ENCODE measurements around the gene TRIM61.
"Not testable (repeated sequence)": the region's sequence is repeated elsewhere in the genome, so short reads cannot be mapped to it uniquely, and the experiment has no call there.

TRIM61 gene

DNA sequence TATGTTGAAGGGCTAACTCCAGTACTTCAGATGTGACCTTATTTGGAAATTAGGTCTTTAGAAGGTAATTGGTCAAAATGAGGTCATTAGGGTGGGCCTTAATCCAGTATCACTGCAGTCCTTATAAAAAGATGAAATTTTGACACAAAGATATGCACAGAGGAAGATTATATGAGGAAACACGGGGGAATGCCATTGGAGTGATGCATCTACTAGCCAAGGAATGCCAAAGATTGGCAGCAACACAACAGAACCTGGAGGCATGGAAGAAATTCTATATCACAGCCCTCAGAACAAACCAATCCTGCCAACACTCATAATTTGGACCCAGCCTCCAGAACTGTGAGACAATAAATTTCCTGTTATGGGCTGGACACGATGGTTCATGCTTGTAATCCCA, 17.6 kb downstream of the TRIM61 start:
- TF ChIP-seq EZH2 (IDR thresholded peaks at IDR 0.05; ENCODE audit: borderline replicate concordance, low read depth, low read length, severe bottlenecking), result no peak
- TF ChIP-seq, protein P1, sequence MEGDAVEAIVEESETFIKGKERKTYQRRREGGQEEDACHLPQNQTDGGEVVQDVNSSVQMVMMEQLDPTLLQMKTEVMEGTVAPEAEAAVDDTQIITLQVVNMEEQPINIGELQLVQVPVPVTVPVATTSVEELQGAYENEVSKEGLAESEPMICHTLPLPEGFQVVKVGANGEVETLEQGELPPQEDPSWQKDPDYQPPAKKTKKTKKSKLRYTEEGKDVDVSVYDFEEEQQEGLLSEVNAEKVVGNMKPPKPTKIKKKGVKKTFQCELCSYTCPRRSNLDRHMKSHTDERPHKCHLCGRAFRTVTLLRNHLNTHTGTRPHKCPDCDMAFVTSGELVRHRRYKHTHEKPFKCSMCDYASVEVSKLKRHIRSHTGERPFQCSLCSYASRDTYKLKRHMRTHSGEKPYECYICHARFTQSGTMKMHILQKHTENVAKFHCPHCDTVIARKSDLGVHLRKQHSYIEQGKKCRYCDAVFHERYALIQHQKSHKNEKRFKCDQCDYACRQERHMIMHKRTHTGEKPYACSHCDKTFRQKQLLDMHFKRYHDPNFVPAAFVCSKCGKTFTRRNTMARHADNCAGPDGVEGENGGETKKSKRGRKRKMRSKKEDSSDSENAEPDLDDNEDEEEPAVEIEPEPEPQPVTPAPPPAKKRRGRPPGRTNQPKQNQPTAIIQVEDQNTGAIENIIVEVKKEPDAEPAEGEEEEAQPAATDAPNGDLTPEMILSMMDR (IDR thresholded peaks at IDR 0.05; ENCODE audit: borderline replicate concordance, extremely low read depth, low read length, poor library complexity, severe bottlenecking), result no peak
- Histone ChIP-seq H3K27ac (ENCODE audit: low read length) (no peak overlapping the region), H3K36me3 (ENCODE audit: insufficient read depth, low read length) (no peaks in the 10 kb centered on the region), H3K4me2 (ENCODE audit: insufficient read depth, low read length) (no peak overlapping the region), H4K20me1 (ENCODE audit: insufficient read depth, low read length) (no peaks in the 10 kb centered on the region), H2AFZ (ENCODE audit: low read depth, low read length) (no peak overlapping the region), H3K79me2 (ENCODE audit: insufficient read depth, low read length) (no peaks in the 10 kb centered on the region), H3K9me3 (ENCODE audit: insufficient read depth, low read length, severe bottlenecking) (no peaks in the 10 kb centered on the region), H3K27me3 (ENCODE audit: insufficient read depth, low read length, poor library complexity) (no peaks in the 10 kb centered on the region), H3K4me1 (ENCODE audit: insufficient read depth, low read length) (no peaks in the 10 kb centered on the region), H3K4me3 (ENCODE audit: low read depth in 1 of 2, low read length in 2 of 2) (no peak overlapping the region), H3K9ac (ENCODE audit: low read depth, low read length) (no peak overlapping the region)
- DNase-seq, result no peak
- no peak for ATAC-seq (ENCODE audit: insufficient read depth, low read depth)

DNA sequence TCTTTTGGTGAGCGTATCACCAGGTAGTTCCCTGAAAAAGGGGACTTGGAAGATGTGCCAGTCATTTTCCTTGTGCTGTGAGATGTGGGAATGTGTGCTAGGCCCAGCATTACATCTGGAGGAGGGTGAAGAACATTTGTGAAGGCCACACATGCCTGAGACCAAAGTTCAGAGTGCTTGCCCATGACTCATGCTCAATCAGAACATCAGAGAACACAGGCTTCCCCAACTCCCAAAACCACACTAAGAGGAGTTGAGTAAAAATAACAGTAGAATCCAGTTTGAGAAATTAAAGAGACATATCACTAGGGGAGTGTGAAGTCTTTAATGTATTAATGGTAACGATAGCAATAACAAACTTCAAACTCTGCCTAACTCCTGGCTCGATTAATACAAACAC, 18.0 kb downstream of the TRIM61 start:
- H3K27ac ChIP-seq (ENCODE audit: low read length); H4K20me1 ChIP-seq (ENCODE audit: insufficient read depth, low read length); DNase-seq; H3K4me2 ChIP-seq (ENCODE audit: insufficient read depth, low read length); H3K79me2 ChIP-seq (ENCODE audit: insufficient read depth, low read length); H3K36me3 ChIP-seq (ENCODE audit: insufficient read depth, low read length); H3K4me3 ChIP-seq (ENCODE audit: low read depth in 1 of 2, low read length in 2 of 2); ATAC-seq (ENCODE audit: insufficient read depth, low read depth); H3K4me1 ChIP-seq (ENCODE audit: insufficient read depth, low read length); H2AFZ ChIP-seq (ENCODE audit: low read depth, low read length); H3K27me3 ChIP-seq (ENCODE audit: insufficient read depth, low read length, poor library complexity); H3K9me3 ChIP-seq (ENCODE audit: insufficient read depth, low read length, severe bottlenecking); H3K9ac ChIP-seq (ENCODE audit: low read depth, low read length): not testable (repeated sequence)

DNA sequence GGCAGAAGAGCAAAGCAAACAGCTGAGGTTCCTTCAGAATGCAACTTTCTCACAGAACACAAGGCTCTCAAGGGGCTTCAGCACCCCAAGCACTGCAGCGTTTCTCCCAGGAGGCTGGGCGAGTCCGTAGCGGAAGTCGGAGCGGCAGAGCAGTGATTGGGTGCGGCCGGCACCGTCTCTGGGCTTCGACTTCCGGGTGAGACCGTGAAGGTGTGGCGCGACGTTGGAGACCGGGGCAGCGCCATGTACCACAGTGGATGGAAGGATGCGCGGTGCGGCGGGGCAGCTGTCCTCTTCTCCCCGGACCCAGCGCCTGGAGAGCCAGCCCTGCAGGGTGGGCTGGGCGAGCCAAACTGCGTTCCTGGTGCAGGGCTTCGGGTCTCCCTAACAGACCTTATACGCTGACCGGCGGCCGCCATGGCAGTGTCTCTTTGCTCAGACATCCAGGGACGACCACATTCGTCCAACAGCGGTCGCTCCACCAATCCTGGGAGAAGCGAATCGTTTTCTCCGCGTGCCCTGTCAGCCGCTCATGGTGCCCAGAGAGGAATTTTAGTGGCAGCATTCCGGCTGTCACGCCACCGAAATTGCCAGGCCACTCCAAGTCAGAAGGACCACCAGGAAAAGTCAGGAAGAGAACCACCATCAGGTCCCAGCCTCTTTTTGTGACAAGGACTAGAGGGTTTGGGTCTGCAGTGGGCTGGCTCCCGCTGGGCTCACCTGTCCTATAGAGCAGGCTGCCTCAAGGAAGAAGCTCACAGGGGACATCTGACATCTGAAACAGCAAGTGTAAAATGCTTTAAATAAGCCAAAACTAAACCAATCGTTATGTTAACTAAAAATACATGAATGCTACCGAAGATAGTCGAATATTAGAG, 20.5 kb downstream of the TRIM61 start:
- H3K79me2 ChIP-seq (ENCODE audit: insufficient read depth, low read length), result no peaks in the 10 kb centered on the region
- TF ChIP-seq EZH2 (IDR thresholded peaks at IDR 0.05; ENCODE audit: borderline replicate concordance, low read depth, low read length, severe bottlenecking), result no peak
- TF ChIP-seq, protein P1 (IDR thresholded peaks at IDR 0.05; ENCODE audit: borderline replicate concordance, extremely low read depth, low read length, poor library complexity, severe bottlenecking), result no peak
- H3K9ac ChIP-seq (ENCODE audit: low read depth, low read length), result no peak overlapping the region
- no peak for DNase-seq
- H2AFZ ChIP-seq (ENCODE audit: low read depth, low read length), result no peak overlapping the region
- no peak overlapping the region for H3K4me2 ChIP-seq (ENCODE audit: insufficient read depth, low read length)
- H3K9me3 ChIP-seq (ENCODE audit: insufficient read depth, low read length, severe bottlenecking), result no peaks in the 10 kb centered on the region
- H3K36me3 ChIP-seq (ENCODE audit: insufficient read depth, low read length), result no peaks in the 10 kb centered on the region
- no peak overlapping the region for H3K27ac ChIP-seq (ENCODE audit: low read length)
- ATAC-seq (ENCODE audit: insufficient read depth, low read depth), result no peak
- no peaks in the 10 kb centered on the region for H3K27me3 ChIP-seq (ENCODE audit: insufficient read depth, low read length, poor library complexity)
- H3K4me3 ChIP-seq (ENCODE audit: low read depth in 1 of 2, low read length in 2 of 2), result no peak overlapping the region
- no peaks in the 10 kb centered on the region for H3K4me1 ChIP-seq (ENCODE audit: insufficient read depth, low read length)
- H4K20me1 ChIP-seq (ENCODE audit: insufficient read depth, low read length), result no peaks in the 10 kb centered on the region

DNA sequence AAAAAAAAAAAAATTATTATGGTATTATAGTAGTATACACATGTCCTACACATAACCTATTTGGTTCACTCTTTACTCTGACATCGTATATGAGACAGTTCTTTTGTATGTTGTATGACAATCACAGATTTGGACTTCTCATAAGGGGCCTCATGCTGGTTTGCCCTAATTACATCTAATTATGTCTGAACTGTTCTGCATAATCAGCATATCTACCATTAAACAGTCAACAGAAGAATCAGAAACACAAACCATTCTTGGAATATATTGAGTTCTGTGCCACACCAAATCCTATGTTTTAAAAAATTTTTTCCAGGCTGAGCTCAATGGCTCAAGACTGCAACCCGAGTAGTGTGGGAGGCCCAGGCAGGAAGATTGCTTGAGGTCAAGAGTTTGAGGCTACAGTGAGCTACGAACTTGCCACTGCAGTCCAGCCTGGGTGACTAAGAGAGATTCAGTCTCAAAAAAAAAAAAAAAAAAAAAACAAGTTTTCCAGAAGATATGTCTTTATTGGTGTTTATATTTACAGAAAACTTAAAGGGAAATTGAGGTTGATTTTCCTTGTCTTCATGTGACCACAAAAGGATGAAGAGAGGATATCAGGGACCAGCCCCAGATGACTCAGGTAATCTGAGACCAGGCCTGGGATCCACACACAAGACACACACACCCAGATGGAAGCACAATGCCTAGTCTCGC, 22.2 kb downstream of the TRIM61 start:
- no peaks in the 10 kb centered on the region for H3K9me3 ChIP-seq (ENCODE audit: insufficient read depth, low read length, severe bottlenecking)
- no peaks in the 10 kb centered on the region for H3K27me3 ChIP-seq (ENCODE audit: insufficient read depth, low read length, poor library complexity)
- no peak overlapping the region for H2AFZ ChIP-seq (ENCODE audit: low read depth, low read length)
- H3K4me2 ChIP-seq (ENCODE audit: insufficient read depth, low read length), result no peak overlapping the region
- DNase-seq, result no peak
- no peaks in the 10 kb centered on the region for H3K79me2 ChIP-seq (ENCODE audit: insufficient read depth, low read length)
- H3K9ac ChIP-seq (ENCODE audit: low read depth, low read length), result no peak overlapping the region
- no peaks in the 10 kb centered on the region for H3K4me1 ChIP-seq (ENCODE audit: insufficient read depth, low read length)
- H3K27ac ChIP-seq (ENCODE audit: low read length), result no peak overlapping the region
- ATAC-seq (ENCODE audit: insufficient read depth, low read depth), result no peak
- H3K36me3 ChIP-seq (ENCODE audit: insufficient read depth, low read length), result no peaks in the 10 kb centered on the region
- no peak overlapping the region for H3K4me3 ChIP-seq (ENCODE audit: low read depth in 1 of 2, low read length in 2 of 2)
- TF ChIP-seq EZH2 (IDR thresholded peaks at IDR 0.05; ENCODE audit: borderline replicate concordance, low read depth, low read length, severe bottlenecking), result no peak
- TF ChIP-seq, protein P1 (IDR thresholded peaks at IDR 0.05; ENCODE audit: borderline replicate concordance, extremely low read depth, low read length, poor library complexity, severe bottlenecking), result no peak
- H4K20me1 ChIP-seq (ENCODE audit: insufficient read depth, low read length), result no peaks in the 10 kb centered on the region
